ENCODE data around the gene CCDC92B. TPM values are rescaled to one million over a fixed set of nuclear protein-coding genes. Genes with fewer than 3 reads are reported as not detected.

The CCDC92B gene
- total RNA-seq, 1 experiment from 2014 or later, result 1.9 TPM

- Histone ChIP-seq H3K4me3 (no peak overlapping the region), H3K27ac (no peak overlapping the region), H3K79me2 (ENCODE audit: low read depth) (no peaks in the 10 kb centered on the region), H2AFZ (no peak overlapping the region), H3K36me3 (ENCODE audit: low read depth) (peaks cover 11% of the 10 kb centered on the region; the same call in 1 of the 2 replicates), H3K9me3 (ENCODE audit: insufficient read depth, low read depth) (no peaks in the 10 kb centered on the region), H3K9me2 (ENCODE audit: insufficient read depth) (no peaks in the 10 kb centered on the region), H3K27me3 (ENCODE audit: insufficient read depth, low read depth) (no peaks in the 10 kb centered on the region), H3K4me2 (no peak overlapping the region), H3K4me1 (replicated peaks; ENCODE audit: insufficient read depth) (no peaks in the 10 kb centered on the region), H4K20me1 (ENCODE audit: insufficient read depth) (peaks cover 32% of the 10 kb centered on the region), H3F3A (ENCODE audit: insufficient read depth, low read depth) (peaks cover 8% of the 10 kb centered on the region; the same call in 1 of the 2 replicates)
- no peak for TF ChIP-seq CTCF (conservative IDR thresholded peaks at IDR 0.05)
- no peak for TF ChIP-seq EZH2 (IDR thresholded peaks at IDR 0.05; ENCODE audit: low read depth)
- BruUV-seq (replicated peaks), result no TSS peak
- intact Hi-C loops (cut with micrococcal nuclease; ENCODE audit: unreplicated experiment), result no loop called here
- no peak for DNase-seq
- POLR2A ChIA-PET (ENCODE audit: unreplicated experiment), result no interaction called here
- CTCF ChIA-PET, result no interaction called here
Measured at GRCh38 chr17:2695961-2696760, 53.3 kb downstream of the CCDC92B start.

- ChIA-PET POLR2A (ENCODE audit: unreplicated experiment) (no interaction called here), CTCF (no interaction called here)
- peaks cover 11% of the 10 kb centered on the region; the same call in 1 of the 2 replicates for H3K36me3 ChIP-seq (ENCODE audit: low read depth)
- H4K20me1 ChIP-seq (ENCODE audit: insufficient read depth), result peaks cover 39% of the 10 kb centered on the region
- H3K27ac ChIP-seq, result no peak overlapping the region
- no peak overlapping the region for H3K4me3 ChIP-seq
- H3K9me3 ChIP-seq (ENCODE audit: insufficient read depth, low read depth), result no peaks in the 10 kb centered on the region
- H3F3A ChIP-seq (ENCODE audit: insufficient read depth, low read depth), result peaks cover 8% of the 10 kb centered on the region; the same call in 1 of the 2 replicates
- no peaks in the 10 kb centered on the region for H3K4me1 ChIP-seq (replicated peaks; ENCODE audit: insufficient read depth)
- H3K4me2 ChIP-seq, result no peak overlapping the region
- no peaks in the 10 kb centered on the region for H3K79me2 ChIP-seq (ENCODE audit: low read depth)
- TF ChIP-seq EZH2 (IDR thresholded peaks at IDR 0.05; ENCODE audit: low read depth) (no peak), CTCF (conservative IDR thresholded peaks at IDR 0.05) (no peak)
- H3K9me2 ChIP-seq (ENCODE audit: insufficient read depth), result no peaks in the 10 kb centered on the region
- DNase-seq, result no peak
- H3K27me3 ChIP-seq (ENCODE audit: insufficient read depth, low read depth), result no peaks in the 10 kb centered on the region
- H2AFZ ChIP-seq, result no peak overlapping the region
- intact Hi-C loops (cut with micrococcal nuclease; ENCODE audit: unreplicated experiment), result no loop called here
- no TSS peak for BruUV-seq (replicated peaks)
Measured at GRCh38 chr17:2695243-2695960, 54.0 kb downstream of the CCDC92B start.

- peaks cover 11% of the 10 kb centered on the region; the same call in 1 of the 2 replicates for H3K36me3 ChIP-seq (ENCODE audit: low read depth)
- H3K4me3 ChIP-seq, result no peak overlapping the region
- BruUV-seq (replicated peaks), result no TSS peak
- no peak for DNase-seq
- peaks cover 10% of the 10 kb centered on the region; the same call in 1 of the 2 replicates for H3F3A ChIP-seq (ENCODE audit: insufficient read depth, low read depth)
- no peaks in the 10 kb centered on the region for H3K9me3 ChIP-seq (ENCODE audit: insufficient read depth, low read depth)
- TF ChIP-seq EZH2 (IDR thresholded peaks at IDR 0.05; ENCODE audit: low read depth) (no peak), CTCF (conservative IDR thresholded peaks at IDR 0.05) (no peak)
- intact Hi-C loops (cut with micrococcal nuclease; ENCODE audit: unreplicated experiment), result no loop called here
- H2AFZ ChIP-seq, result no peak overlapping the region
- no peak overlapping the region for H3K27ac ChIP-seq
- H3K79me2 ChIP-seq (ENCODE audit: low read depth), result no peaks in the 10 kb centered on the region
- ChIA-PET POLR2A (ENCODE audit: unreplicated experiment) (no interaction called here), CTCF (no interaction called here)
- H3K27me3 ChIP-seq (ENCODE audit: insufficient read depth, low read depth), result no peaks in the 10 kb centered on the region
- no peaks in the 10 kb centered on the region for H3K4me1 ChIP-seq (replicated peaks; ENCODE audit: insufficient read depth)
- H4K20me1 ChIP-seq (ENCODE audit: insufficient read depth), result peaks cover 44% of the 10 kb centered on the region
- no peak overlapping the region for H3K4me2 ChIP-seq
- H3K9me2 ChIP-seq (ENCODE audit: insufficient read depth), result no peaks in the 10 kb centered on the region
Measured at GRCh38 chr17:2694381-2695242, 54.8 kb downstream of the CCDC92B start.
